MM.1S (cell line): Measurements from ENCODE around the gene AKAP13.

Source experiments
- DNase-seq: peaks from one replicate; pipeline ENCODE4 v3.0.0-alpha.2; 2015
- H2AFZ ChIP-seq: fragments of 300-600 bp; sonication (generic); 2 replicates; pipeline ENCODE4 v1.6.0; 2016; ENCODE audit warnings: antibody characterized with exemption, low read length
- H3F3A ChIP-seq: fragments of 300-600 bp; sonication (generic); 2 replicates; pipeline ENCODE4 v1.6.1; 2016; ENCODE audit warnings: mild to moderate bottlenecking, antibody characterized with exemption, low read length, moderate library complexity, mixed read lengths; ENCODE audit not compliant: insufficient read depth
- H3K27ac ChIP-seq: fragments of 300-600 bp; sonication (generic); 2 replicates; pipeline ENCODE4 v1.5.1; 2016; ENCODE audit warnings: mild to moderate bottlenecking, low read length
- H3K27me3 ChIP-seq: fragments of 300-600 bp; sonication (generic); replicated peaks from 2 replicates; pipeline ENCODE4 v1.6.0; 2016; ENCODE audit warnings: low read length; ENCODE audit not compliant: insufficient read depth
- H3K36me3 ChIP-seq: fragments of 300-600 bp; sonication (generic); replicated peaks from 2 replicates; pipeline ENCODE4 v1.6.1; 2016; ENCODE audit warnings: mild to moderate bottlenecking, low read length, mixed read lengths; ENCODE audit not compliant: insufficient read depth
- H3K4me1 ChIP-seq: fragments of 300-600 bp; sonication (generic); 2 replicates; pipeline ENCODE4 v1.6.1; 2016; ENCODE audit warnings: low read length, mixed read lengths
- H3K4me2 ChIP-seq: fragments of 300-600 bp; sonication (generic); 2 replicates; pipeline ENCODE4 v1.6.0; 2016; ENCODE audit warnings: low read depth, low read length
- H3K4me3 ChIP-seq: fragments of 300-600 bp; sonication (generic); 2 replicates; pipeline ENCODE4 v1.5.1; 2016; ENCODE audit warnings: low read length, mixed read lengths
- H3K79me2 ChIP-seq: fragments of 300-600 bp; sonication (generic); 2 replicates; pipeline ENCODE4 v1.6.1; 2016; ENCODE audit warnings: mixed run types, low read length, mixed read lengths
- H3K9ac ChIP-seq: fragments of 300-600 bp; sonication (generic); 2 replicates; pipeline ENCODE4 v1.6.1; 2016; ENCODE audit warnings: low read length, mixed read lengths
- H3K9me2 ChIP-seq: fragments of 300-600 bp; sonication (generic); replicated peaks from 2 replicates; pipeline ENCODE4 v1.6.1; 2016; ENCODE audit warnings: mild to moderate bottlenecking, low read length, mixed read lengths; ENCODE audit not compliant: insufficient read depth
- H3K9me3 ChIP-seq: fragments of 300-600 bp; sonication (generic); replicated peaks from 2 replicates; pipeline ENCODE4 v1.6.1; 2016; ENCODE audit warnings: mild to moderate bottlenecking, low read length, mixed read lengths; ENCODE audit not compliant: insufficient read depth
- H4K20me1 ChIP-seq: fragments of 300-600 bp; sonication (generic); 2 replicates; pipeline ENCODE4 v1.6.1; 2016; ENCODE audit warnings: mild to moderate bottlenecking, low read length, moderate library complexity, mixed read lengths; ENCODE audit not compliant: insufficient read depth
- EZH2 ChIP-seq: fragments of 300-600 bp; sonication (generic); optimal IDR thresholded peaks from 2 replicates; pipeline ENCODE3; 2017; ENCODE audit warnings: low read depth, mild to moderate bottlenecking, antibody characterized with exemption, low read length, mixed read lengths
- EZH2phosphoT487 ChIP-seq: fragments of 300-600 bp; sonication (generic); IDR thresholded peaks from 2 replicates; pipeline ENCODE4 v1.6.1; 2018; ENCODE audit warnings: antibody characterized with exemption, low read length
- TF ChIP-seq, protein P1 (sequence below): fragments of 300-600 bp; sonication (generic); IDR thresholded peaks from 2 replicates; pipeline ENCODE4 v1.5.1; 2016; ENCODE audit warnings: antibody characterized with exemption, low read length, mixed read lengths

AKAP13 gene

DNA sequence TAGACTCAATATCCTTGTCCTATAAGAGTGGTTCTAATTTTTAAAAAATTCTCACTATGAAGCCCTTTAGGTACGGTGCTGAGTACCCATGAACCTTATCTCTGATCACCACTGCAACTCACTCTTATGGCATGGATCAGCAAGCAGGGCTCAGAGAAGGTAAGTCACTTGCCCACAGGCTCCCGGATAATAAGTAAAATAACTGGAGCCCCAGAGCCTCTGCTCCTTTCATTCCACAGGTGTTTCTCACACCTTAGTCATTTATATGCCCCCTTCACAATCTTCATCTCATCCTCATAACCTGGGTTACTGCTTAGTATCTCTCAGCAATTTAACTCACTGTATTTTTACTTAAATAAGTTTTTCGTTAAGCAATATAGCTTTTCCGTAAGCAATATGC lies 28.4 kb upstream of the AKAP13 start:
- Histone ChIP-seq H3K4me3 (no peak overlapping the region), H3K79me2 (no peaks in the 10 kb centered on the region), H3K9me3 (no peaks in the 10 kb centered on the region), H3F3A (no peaks in the 10 kb centered on the region), H3K9ac (no peak overlapping the region), H2AFZ (no peak overlapping the region), H3K27me3 (no peaks in the 10 kb centered on the region), H3K36me3 (no peaks in the 10 kb centered on the region), H3K27ac (no peak overlapping the region), H3K9me2 (no peaks in the 10 kb centered on the region), H3K4me1 (no peaks in the 10 kb centered on the region), H4K20me1 (no peaks in the 10 kb centered on the region), H3K4me2 (no peak overlapping the region)
- DNase-seq = no peak
- TF ChIP-seq EZH2phosphoT487 (no peak), EZH2 (no peak)
- TF ChIP-seq, protein P1, sequence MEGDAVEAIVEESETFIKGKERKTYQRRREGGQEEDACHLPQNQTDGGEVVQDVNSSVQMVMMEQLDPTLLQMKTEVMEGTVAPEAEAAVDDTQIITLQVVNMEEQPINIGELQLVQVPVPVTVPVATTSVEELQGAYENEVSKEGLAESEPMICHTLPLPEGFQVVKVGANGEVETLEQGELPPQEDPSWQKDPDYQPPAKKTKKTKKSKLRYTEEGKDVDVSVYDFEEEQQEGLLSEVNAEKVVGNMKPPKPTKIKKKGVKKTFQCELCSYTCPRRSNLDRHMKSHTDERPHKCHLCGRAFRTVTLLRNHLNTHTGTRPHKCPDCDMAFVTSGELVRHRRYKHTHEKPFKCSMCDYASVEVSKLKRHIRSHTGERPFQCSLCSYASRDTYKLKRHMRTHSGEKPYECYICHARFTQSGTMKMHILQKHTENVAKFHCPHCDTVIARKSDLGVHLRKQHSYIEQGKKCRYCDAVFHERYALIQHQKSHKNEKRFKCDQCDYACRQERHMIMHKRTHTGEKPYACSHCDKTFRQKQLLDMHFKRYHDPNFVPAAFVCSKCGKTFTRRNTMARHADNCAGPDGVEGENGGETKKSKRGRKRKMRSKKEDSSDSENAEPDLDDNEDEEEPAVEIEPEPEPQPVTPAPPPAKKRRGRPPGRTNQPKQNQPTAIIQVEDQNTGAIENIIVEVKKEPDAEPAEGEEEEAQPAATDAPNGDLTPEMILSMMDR = no peak

DNA sequence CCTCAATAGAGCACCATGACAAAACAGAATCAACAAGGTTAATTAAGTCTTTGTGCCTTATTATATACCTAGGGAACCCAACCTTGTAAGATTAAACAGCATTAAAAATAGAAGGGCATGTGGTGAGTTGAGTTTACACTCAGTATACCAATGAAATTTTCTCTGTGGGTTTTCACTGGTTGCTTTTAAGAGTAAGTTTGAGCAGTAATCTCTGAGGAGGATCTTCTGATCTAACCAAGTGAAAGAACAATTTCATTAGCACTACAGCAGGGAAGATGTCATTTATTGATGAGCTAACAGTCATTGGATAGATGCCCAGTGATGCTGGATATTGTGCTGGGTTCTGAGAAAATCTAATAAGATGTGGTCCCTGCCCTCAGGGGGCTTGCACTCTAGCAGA lies 26.9 kb upstream of the AKAP13 start:
- H4K20me1 ChIP-seq = no peaks in the 10 kb centered on the region
- no peak overlapping the region for H3K4me2 ChIP-seq
- 0 out of 2 replicates have a peak, but pooled peaks cover 6% of the 10 kb centered on the region for H3K4me1 ChIP-seq
- no peaks in the 10 kb centered on the region for H3K36me3 ChIP-seq
- H3K9me2 ChIP-seq = no peaks in the 10 kb centered on the region
- no peaks in the 10 kb centered on the region for H3F3A ChIP-seq
- no peak overlapping the region for H2AFZ ChIP-seq
- no peak for TF ChIP-seq EZH2phosphoT487
- TF ChIP-seq EZH2 = no peak
- TF ChIP-seq, protein P1 = no peak
- no peak for DNase-seq
- H3K27me3 ChIP-seq = no peaks in the 10 kb centered on the region
- H3K9ac ChIP-seq = no peak overlapping the region
- H3K9me3 ChIP-seq = no peaks in the 10 kb centered on the region
- H3K79me2 ChIP-seq = no peaks in the 10 kb centered on the region
- no peak overlapping the region for H3K4me3 ChIP-seq
- no peak overlapping the region for H3K27ac ChIP-seq

DNA sequence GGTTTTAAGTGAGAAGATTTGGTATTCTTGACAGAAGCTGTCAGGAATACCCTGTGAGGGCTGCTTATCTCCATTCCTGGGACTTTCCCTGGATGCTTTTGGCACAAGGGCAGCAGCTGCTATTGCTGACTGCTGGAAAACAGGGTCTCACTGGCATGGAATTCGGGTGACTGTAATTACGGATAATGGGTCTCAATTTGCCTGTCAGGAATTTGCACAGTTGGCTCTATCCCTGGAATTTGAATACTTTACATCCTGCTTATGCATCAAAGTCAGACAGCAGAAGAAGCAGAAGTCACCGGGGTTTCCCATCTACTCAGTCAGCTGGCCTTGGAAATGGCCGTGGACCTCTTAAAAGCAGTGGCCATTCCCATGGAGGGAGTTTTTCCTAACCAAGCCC lies 25.9 kb upstream of the AKAP13 start:
- DNase-seq = no peak
- no peaks in the 10 kb centered on the region for H3K36me3 ChIP-seq
- H3K27me3 ChIP-seq = no peaks in the 10 kb centered on the region
- no peaks in the 10 kb centered on the region for H3K9me3 ChIP-seq
- TF ChIP-seq EZH2 = no peak
- TF ChIP-seq EZH2phosphoT487 = no peak
- TF ChIP-seq, protein P1 = no peak
- H3K4me1 ChIP-seq = 0 out of 2 replicates have a peak, but pooled peaks cover 6% of the 10 kb centered on the region
- H3K9me2 ChIP-seq = no peaks in the 10 kb centered on the region
- H3K9ac ChIP-seq = no peak overlapping the region
- H3K79me2 ChIP-seq = no peaks in the 10 kb centered on the region
- H2AFZ ChIP-seq = no peak overlapping the region
- no peaks in the 10 kb centered on the region for H3F3A ChIP-seq
- no peak overlapping the region for H3K27ac ChIP-seq
- no peaks in the 10 kb centered on the region for H4K20me1 ChIP-seq
- no peak overlapping the region for H3K4me2 ChIP-seq
- H3K4me3 ChIP-seq = no peak overlapping the region
